Measurements from ENCODE around the gene BANF2. TPM values are rescaled to one million over a fixed set of nuclear protein-coding genes. Genes with fewer than 3 reads are reported as not detected.

The BANF2 gene
- total and polyA plus RNA-seq, 2 of the 13 experiments (the other 11 are each of a cell fraction or from before 2014, with no cell fraction given) = 0.35 TPM; not detected in 1

DNA sequence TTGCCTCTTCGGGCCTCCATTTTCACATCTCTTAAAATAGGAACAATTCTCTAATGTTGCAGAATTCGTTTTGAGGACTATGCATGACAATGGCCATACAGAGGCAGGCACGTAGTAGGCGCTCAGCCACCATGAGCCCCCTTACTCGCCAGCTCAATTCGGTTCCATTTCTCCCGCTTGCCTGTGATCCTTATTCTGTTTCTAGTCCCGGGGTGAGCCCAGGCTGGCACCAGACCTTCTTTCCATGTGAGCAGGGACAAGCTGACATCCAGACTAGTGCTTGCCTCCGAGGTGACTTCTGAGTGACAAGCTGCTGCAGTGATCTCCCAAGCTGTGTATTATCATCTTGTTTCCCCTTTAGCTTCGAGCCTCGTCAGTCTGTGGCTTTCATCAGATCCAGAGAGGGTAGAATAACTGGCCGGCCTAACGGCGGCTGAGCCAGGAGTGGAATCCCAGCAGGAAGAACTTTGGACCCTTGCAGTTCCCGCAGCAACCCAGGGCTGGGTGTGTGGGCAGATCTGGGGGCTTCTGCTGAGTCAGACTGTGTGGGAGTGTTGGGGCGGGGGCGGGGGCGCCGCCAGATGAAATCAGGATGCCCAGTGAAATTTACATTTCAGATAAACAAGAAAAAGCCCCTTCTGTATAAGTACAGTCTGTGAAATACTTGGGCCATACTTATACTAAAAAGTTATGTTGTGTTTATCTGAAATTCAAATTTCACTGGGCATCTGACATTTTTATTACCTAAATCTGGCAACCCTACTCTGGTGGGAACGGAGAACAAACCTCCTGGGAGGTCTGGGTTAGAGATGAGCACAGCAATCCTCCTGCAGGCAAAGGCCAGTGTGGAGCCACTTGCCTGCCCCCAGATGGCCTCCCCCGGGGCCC lies 10.9 kb downstream of the BANF2 start (continued):
- TF ChIP-seq ZNF530 (CRISPR knock-in tag; IDR thresholded peaks at IDR 0.05; ENCODE audit: low read depth) (no peak), ZNF124 (CRISPR knock-in tag; IDR thresholded peaks at IDR 0.05) (0 out of 2 replicates have a peak, but pooled peaks have one; percentile 54), ZSCAN22 (CRISPR knock-in tag; IDR thresholded peaks at IDR 0.05) (no peak; the same call in 1 of the 2 replicates), SCMH1 (CRISPR knock-in tag; IDR thresholded peaks at IDR 0.05; ENCODE audit: borderline replicate concordance) (no peak), HINFP (CRISPR knock-in tag; IDR thresholded peaks at IDR 0.05; ENCODE audit: low read depth) (no peak), ZNF225 (CRISPR knock-in tag; IDR thresholded peaks at IDR 0.05) (no peak; the same call in none of the 2 replicates), USF2 (IDR thresholded peaks at IDR 0.05; ENCODE audit: low read depth, low read length) (no peak), USF2 (CRISPR knock-in tag; IDR thresholded peaks at IDR 0.05; ENCODE audit: borderline replicate concordance) (no peak), ZNF788 (CRISPR knock-in tag; IDR thresholded peaks at IDR 0.05; ENCODE audit: borderline replicate concordance) (no peak), SIN3B (IDR thresholded peaks at IDR 0.05; ENCODE audit: low read length) (no peak), ZNF652 (CRISPR knock-in tag; IDR thresholded peaks at IDR 0.05; ENCODE audit: borderline replicate concordance, low read depth) (peak; percentile 51; the same call in 1 of the 2 replicates), STAT5B (CRISPR knock-in tag; IDR thresholded peaks at IDR 0.05) (no peak), ZNF337 (CRISPR knock-in tag; IDR thresholded peaks at IDR 0.05; ENCODE audit: borderline replicate concordance, low read depth) (no peak), ZMYM2 (CRISPR knock-in tag; IDR thresholded peaks at IDR 0.05) (no peak; the same call in 1 of the 2 replicates), ZNF543 (CRISPR knock-in tag; IDR thresholded peaks at IDR 0.05) (no peak; the same call in none of the 2 replicates), ZBTB3 (CRISPR knock-in tag; IDR thresholded peaks at IDR 0.05; ENCODE audit: borderline replicate concordance, low read depth) (peak; percentile 63; the same call in 1 of the 2 replicates), CBFB (CRISPR knock-in tag; IDR thresholded peaks at IDR 0.05) (no peak; the same call in 1 of the 2 replicates), STAG1 (CRISPR knock-in tag; IDR thresholded peaks at IDR 0.05) (peak; percentile 23), MIER2 (CRISPR knock-in tag; IDR thresholded peaks at IDR 0.05) (no peak)
- TF ChIP-seq, protein P1, sequence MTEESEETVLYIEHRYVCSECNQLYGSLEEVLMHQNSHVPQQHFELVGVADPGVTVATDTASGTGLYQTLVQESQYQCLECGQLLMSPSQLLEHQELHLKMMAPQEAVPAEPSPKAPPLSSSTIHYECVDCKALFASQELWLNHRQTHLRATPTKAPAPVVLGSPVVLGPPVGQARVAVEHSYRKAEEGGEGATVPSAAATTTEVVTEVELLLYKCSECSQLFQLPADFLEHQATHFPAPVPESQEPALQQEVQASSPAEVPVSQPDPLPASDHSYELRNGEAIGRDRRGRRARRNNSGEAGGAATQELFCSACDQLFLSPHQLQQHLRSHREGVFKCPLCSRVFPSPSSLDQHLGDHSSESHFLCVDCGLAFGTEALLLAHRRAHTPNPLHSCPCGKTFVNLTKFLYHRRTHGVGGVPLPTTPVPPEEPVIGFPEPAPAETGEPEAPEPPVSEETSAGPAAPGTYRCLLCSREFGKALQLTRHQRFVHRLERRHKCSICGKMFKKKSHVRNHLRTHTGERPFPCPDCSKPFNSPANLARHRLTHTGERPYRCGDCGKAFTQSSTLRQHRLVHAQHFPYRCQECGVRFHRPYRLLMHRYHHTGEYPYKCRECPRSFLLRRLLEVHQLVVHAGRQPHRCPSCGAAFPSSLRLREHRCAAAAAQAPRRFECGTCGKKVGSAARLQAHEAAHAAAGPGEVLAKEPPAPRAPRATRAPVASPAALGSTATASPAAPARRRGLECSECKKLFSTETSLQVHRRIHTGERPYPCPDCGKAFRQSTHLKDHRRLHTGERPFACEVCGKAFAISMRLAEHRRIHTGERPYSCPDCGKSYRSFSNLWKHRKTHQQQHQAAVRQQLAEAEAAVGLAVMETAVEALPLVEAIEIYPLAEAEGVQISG (CRISPR knock-in tag; IDR thresholded peaks at IDR 0.05) = peak; percentile 65
- TF ChIP-seq, protein P2, sequence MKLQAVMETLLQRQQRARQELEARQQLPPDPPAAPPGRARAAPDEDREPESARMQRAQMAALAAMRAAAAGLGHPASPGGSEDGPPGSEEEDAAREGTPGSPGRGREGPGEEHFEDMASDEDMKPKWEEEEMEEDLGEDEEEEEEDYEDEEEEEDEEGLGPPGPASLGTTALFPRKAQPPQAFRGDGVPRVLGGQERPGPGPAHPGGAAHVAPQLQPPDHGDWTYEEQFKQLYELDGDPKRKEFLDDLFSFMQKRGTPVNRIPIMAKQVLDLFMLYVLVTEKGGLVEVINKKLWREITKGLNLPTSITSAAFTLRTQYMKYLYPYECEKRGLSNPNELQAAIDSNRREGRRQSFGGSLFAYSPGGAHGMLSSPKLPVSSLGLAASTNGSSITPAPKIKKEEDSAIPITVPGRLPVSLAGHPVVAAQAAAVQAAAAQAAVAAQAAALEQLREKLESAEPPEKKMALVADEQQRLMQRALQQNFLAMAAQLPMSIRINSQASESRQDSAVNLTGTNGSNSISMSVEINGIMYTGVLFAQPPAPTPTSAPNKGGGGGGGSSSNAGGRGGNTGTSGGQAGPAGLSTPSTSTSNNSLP (IDR thresholded peaks at IDR 0.05; ENCODE audit: low read depth, low read length) = 0 out of 2 replicates have a peak, but pooled peaks have one; percentile 23

Data from HepG2 (cell line).